HG02623 (cell line): Measurements from ENCODE around the gene GLMN.
"Not testable (repeated sequence)": the region's sequence is repeated elsewhere in the genome, so short reads cannot be mapped to it uniquely, and the experiment has no call there.

Experiments
- ATAC-seq: cut with Tn5 transposase; IDR thresholded peaks from one replicate; pipeline ENCODE4 v1.9.1; 2021; ENCODE audit warnings: moderate library complexity; ENCODE audit not compliant: unreplicated experiment

GLMN gene

DNA sequence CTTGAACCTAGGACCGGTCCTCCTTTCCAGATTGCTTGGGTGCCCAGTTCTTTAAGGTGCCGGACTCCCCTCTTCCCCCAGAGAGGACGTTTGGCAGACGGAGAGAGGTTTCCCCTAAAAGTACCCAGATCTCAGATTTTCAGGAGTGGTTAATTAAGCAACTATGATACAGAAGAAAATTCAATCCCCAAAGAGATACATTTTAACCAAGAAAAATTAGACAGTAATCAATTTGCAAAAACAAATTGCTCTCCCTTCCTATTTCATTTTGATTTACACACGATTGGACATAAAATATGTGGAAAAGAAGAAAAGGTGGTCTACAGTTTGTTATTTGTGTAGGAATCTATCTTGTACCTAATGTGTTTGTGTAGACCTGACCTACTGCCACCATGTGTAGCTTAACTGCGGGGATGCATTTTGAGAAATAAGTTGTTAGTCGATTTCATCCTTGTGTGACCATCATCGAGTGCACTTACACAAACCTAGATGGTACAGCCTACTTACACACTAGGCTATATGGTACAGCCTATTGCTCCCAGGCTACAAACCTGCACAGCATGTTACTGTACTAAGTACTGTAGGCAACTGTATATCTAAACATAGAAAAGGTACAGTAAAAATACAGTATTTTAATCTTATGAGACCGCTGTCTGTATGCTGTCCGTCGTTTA is 827 bp upstream of the GLMN start:
- ATAC-seq = no peak

DNA sequence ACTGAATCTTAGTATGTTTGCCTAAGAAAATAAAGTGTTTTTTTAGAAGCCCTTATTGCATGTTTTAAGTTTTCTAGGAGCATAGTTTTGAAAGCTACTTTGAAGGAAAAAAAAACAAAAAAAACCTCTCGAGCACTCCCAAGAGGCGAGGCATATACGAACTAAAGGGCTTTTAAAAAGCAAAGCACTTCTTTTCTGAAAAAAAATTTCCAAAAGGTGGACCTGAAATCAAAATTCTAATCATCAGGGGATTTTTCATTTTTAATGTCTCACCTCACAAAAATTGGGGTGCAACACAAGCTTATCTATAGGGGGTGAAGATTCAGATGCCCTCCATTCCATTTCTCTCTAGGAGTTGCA is 594 bp downstream of the GLMN start:
- ATAC-seq = no peak

DNA sequence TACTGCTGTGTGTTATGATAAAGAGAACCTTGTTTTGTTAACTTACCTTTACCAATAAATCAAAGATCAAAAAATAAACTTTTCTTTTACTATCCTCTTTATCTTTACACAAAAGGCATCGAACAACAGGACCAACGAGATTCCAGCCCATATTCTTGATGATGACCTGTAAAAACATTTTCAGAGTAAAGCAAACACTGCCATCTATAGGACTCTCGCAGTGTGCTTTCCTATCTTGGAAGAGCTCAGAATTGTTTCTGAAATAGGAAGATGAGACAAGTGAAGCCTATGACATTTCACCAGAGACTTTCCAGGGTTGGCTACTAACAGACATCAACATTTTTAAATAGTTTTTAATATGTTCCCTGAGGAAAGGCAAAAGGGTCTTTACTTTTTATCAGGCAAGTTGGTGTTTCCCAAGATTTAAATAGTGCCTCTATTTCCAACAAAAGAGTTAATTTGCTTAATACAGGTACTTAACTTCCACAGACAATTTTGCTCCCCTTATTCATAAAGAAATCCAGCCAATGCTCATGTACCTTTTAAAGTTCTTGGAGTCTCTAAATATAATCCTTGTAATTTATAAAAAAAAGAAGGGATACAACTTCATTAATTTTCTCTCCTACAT is 7.3 kb downstream of the GLMN start:
- no peak for ATAC-seq

DNA sequence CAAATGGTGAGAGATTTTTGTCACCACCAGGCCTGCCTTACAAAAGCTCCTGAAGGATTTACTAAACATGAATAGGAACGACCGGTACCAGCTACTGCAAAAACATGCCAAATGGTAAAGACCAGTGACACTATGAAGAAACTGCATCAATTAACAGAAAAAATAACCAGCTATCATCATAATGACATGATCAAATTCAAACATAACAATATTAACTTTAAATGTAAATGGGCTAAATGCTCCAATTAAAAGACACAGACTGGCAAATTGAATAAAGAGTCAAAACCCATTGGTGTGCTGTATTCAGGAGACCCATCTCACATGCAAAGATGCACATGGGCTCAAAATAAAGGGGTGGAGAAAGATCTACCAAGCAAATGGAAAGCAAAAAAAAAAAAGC is 17.4 kb downstream of the GLMN start:
- ATAC-seq = not testable (repeated sequence)

DNA sequence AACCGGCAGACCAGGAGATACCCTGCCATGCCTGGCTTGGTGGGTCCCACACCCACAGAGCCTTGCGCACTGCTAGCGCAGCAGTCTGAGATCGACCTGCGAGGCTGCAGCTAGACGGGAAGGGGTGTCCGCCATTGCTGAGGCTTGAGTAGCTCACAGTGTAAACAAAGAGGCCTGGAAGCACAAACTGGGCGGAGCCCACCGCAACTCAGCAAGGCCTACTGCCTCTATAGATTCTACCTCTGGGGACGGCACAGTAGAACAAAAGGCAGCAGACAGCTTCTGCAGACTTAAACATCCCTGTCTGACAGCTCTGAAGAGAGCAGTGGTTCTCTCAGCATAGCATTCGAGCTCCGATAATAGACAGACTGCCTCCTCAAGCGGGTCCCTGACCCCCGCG is 19.0 kb downstream of the GLMN start:
- not testable (repeated sequence) for ATAC-seq

DNA sequence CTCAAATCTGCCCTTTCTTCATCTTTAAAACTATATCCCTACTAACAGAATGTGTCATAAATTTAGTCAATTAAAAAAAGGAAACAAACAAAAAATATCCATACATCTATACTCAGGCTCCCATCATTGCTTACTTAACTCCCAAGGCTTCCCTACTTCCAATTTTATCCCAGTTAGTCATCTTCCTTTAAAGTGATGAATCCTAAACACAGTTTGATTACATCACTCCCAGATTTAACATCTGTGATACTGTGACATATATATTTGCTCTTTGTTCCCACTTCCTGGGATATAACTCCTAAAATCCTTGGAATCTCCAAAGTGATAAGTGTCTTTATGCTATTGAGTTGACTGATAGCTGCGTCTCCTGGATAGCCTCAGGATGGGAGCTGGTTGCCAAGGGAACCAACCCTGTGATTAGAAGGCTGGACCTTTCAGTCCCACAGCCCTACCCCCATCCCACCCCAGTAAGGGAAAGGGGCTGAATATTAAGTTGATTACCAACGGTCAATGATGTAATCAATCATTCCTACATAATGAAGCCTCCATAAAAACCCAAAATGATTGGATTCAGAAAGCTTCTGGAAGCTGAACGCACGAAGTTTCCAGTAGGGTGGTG is 21.6 kb downstream of the GLMN start:
- no peak for ATAC-seq

DNA sequence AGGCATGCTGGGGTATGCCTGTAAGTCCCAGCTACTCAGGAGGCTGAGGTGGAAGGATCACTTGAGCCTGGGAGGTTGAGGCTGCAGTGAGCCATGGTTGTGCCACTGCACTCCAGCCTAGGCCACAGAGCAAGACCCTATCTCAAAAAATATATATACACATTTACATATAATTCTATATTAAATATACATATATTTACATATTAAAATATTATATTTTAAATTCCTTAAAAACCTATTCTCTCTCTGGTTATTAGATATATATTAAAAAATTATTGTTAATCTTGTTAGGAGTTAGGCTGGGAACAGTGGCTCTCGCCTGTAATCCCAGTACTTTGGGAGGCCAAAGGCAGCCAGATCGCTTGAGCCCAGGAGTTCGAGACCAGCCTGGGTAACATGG is 22.7 kb downstream of the GLMN start:
- ATAC-seq = no peak

DNA sequence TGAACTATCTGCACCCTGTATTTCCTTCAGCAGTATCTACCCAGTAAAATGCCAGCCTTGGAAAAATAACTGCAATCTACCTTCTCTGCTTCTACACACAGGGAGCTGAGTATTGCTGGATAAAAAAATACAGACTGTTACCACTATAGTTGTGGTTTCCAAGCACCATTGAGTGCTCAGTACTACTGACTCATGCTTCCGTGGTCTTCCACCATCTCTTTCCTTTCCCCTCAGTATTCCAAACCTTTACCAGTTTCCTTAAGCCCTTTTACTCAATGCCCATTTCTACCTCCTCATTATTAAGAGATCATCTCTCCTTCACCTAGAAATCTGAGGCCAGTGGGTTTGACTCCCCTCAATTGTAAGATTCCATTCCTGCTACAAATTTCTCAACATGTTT is 23.8 kb downstream of the GLMN start:
- ATAC-seq = no peak

DNA sequence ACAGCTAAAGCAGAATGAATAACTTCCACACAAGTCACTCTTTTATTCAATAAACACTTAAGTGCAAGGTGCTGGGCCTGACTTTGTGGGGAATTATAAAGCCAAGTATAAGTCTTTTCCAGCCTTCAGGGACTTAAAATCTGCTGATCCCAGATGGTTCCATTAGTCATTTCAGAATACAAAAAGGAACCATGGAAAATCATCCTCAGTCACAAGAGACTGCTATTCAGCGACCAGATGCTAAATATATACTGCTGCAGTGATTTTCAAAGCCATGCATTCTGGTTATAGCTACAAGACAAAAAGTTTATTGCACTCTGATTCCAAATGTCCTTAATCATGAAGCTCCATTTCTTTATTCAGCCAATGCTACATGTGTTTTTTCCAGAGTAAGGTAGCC is 25.7 kb downstream of the GLMN start:
- ATAC-seq = no peak

DNA sequence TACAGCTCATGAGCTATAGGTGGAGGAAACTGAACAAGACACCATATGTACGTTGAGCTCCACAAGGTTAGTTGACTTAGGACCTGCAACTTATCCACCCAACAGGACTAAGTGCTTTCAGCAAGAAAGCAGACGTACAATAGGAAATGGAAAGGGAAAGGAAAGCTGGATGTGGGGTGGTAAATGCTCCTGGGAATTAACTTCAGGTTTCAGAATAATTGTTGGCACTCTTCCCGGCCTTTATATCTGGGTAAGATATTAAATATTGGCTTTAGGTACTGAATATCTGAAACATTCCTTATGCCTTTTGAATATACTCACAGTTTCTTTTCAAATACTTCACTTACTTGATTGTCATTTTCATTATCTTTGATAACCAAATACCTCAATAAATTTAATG is 36.3 kb downstream of the GLMN start:
- no peak for ATAC-seq

DNA sequence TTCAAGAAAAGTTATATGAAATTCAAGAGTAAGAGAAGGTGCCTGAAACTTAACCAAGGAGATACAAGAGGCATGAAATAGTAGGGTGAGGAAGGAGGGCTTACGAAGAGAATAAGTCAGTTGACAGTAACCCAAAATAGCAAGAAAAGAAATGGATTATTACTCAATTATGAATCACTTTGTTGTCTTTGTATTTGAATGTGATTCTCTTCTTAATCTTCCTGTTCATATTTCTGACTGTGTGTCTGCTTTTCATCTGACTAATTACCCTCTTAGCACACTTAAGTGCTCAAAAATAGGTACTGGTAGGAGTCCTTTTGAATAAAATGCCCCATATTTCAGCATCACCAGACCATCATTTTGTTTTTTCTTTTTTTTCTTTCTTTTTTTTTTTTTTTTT is 39.4 kb downstream of the GLMN start:
- no peak for ATAC-seq

DNA sequence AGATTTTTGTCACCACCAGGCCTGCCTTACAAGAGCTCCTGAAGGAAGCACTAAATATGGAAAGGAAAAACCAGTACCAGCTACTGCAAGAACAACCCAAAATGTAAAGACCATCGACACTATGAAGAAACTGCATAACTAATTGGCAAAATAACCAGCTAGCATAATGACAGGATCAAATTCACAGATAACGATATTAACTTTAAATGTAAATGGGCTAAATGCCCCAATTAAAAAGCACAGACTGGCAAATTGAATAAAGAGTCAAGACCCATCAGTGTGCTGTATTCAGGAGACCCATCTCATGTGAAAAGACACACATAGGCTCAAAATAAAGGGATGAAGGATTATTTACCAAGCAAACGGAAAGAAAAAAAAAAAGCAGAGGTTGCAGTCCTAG is 44.1 kb downstream of the GLMN start:
- not testable (repeated sequence) for ATAC-seq

DNA sequence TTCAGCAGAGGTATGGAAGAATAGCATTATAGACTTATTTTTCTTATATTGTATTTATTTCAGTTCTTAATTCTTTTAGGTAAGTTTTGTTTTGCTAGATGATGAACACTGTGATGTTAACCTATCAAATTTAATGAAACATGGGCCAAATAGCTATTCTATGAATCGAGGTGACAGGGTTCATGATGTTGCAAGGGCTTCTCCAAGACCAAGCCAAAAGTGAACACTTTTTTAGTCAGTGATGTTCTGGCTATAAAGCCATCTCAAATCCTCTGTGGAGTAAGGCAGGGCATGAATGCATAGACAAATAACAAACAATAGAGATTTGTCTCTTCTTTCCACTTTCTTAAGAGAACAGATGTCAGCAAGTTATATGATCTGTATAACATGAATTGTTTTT is 54.4 kb downstream of the GLMN start:
- no peak for ATAC-seq

DNA sequence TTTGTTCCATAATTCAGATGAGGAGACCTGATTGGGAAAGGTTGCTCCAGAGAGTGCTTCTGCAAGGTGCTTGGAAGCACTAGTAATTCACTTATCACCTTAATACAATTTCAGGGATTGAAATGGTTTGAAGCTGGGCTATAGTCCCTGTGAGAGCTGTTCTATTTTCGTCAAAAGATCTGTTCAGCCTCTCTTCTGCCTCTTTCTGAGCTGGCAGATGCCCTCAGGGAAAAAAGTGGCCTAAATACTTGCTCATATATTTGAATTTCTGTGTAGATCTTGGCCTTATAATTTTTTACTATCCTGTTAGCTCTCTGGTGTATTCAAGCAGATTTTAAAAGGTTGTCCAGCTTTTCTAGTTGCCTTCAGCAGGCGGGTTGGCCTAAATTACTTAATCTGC is 58.8 kb downstream of the GLMN start:
- ATAC-seq = no peak

DNA sequence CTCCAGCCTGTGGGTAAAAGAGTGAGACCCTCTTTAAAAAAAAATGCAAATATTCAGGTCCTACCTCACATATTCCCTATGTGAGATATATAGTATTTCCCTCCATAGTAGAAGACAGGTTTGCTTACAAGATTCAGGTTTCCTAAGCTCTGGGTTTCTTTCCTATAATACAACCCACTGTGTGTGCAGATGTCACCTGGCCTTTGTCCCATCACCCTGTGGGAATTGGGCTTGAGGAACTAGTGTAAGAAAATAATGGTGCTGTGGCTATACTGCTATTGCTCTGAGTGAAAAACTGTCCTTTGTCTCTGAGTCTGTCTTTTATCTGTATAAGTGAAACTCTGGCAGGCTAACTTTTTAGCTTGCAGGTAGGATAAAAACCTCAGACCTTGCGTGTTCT is 68.1 kb downstream of the GLMN start:
- ATAC-seq = no peak

DNA sequence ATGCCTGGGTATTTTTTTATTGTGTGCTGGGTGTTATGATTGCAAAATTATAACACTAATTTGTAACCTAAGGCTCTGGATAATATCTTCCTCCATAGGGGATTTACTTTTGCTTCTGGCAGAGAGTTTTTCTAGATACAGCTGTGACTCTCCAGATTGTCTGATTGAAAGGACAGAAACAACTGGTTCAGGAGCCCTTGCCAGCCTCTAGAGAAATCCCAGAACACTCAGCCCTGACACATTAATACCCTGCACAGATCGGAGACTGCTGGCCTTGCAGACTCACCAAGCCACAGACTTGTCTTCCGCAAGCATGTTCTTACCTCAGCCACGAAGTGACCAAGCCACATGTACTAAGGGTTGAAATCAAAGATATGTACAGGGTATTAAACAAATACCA is 70.4 kb downstream of the GLMN start:
- no peak for ATAC-seq

DNA sequence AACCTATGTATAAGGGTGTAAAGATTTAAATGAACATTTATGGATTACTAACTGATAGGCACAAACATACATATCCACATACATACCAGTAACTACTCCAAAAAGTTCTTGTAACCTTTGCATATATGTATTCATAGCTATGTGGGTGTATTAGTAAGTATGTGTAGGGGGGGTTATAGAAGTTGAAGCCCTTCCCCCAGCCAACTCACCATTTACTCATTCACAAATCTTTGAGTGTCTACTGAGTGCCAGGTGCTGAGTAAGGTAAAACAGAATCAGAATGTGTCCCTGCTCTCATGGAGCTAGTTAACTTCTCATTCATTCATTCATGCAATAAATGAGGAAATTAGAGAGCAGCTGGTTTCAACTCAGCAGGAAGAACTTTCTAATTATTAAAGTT is 79.8 kb downstream of the GLMN start:
- no peak for ATAC-seq

DNA sequence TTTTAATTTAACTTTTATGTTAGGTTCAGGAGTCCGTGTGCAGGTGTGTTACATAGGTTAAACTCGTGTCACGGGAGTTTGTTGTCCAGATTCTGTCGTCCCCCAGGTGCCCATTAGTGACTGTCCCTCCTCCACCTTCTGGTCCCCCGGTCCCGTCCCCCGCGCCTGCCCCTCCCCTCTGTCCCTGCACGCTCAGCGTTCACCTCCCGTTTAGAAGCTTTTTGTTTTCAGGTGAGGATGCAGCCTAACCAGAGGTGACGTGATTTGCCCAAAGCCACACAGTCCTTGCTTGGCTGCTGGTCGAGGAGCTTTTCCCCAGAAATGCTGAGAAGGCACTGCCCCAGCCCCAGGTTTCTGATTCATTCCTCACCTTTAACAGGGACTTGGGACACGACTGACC is 80.2 kb downstream of the GLMN start:
- no peak for ATAC-seq

DNA sequence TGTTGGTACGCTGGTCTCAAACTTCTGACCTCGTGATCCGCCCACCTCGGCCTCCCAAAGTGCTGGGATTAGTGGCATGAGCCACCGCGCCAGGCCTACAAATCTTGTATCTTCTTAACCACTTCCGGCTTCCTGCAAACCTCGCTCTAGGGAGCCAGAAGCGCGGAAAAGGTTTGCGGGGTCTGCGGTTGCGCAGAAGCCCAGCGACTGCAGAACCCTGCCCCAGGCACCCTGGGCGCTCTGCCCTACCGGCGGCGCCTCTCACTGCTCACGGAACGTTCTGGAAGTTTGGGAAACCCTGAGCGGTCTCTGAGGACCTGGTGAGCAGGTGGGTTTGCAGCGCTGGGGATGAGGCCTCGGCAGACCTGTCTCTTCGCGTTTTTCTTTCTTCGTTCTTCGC is 81.1 kb downstream of the GLMN start, which contains the start of gene C1orf146:
TSS of gene C1orf146 (plus strand) at position 195 of the 400 bp plus-strand sequence. CDS start 13,506 bp downstream, outside the sequence.
- no peak for ATAC-seq

DNA sequence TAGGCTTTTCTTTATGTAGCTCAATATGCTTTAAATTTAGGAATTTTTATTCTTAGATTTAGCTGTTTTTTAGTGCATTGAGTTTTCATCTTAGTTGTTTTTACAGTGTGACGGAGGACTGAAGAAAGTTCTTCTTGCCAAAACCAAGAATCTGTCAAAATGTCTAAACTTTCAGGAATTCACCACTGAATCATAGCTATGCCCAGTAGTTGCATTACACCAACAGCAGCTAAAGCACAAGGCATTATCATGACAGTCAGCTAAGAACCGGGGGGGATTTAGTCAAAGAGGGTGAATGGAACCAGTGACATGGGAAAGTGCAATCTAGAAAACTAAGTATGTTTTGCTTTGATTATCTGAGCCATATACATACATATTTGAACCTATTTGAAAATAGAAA is 87.6 kb downstream of the GLMN start:
- no peak for ATAC-seq

DNA sequence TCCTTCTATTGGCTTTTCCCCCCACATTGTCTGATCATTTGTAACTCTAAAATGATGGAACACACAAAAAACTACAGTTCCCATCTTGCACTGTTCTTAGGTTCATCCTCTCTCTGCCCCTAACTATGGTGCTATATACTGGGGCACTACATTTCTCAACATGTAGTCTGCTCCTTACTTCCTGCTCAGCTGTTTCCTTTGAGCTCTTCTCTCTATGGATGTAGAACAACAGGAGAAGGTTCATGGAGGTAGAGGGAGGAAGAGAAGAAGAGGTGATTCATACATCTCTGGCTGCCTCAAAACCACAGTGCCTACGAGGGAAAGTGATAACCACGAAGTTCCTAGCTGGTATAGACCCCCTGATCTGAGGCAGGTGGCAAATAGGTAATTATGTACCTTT is 88.1 kb downstream of the GLMN start:
- no peak for ATAC-seq

DNA sequence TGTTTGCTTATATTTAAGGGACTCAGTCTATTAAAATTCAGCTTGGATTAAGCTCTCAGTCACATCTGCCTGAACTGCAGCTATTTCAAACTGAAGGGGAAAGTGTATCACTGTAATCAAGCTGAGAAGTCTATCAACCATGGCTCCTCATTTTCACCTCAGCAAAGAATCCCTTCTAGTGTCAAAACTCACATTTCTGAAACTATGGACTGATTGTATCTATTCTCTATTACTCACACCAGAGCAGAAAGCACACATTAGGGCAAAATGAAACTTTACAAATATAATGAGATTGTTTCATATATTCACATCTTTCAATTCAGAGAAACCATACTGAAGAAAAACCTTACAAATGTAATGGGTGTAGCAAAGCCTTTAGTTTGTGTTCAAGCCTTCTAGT is 95.7 kb downstream of the GLMN start:
- ATAC-seq = no peak

DNA sequence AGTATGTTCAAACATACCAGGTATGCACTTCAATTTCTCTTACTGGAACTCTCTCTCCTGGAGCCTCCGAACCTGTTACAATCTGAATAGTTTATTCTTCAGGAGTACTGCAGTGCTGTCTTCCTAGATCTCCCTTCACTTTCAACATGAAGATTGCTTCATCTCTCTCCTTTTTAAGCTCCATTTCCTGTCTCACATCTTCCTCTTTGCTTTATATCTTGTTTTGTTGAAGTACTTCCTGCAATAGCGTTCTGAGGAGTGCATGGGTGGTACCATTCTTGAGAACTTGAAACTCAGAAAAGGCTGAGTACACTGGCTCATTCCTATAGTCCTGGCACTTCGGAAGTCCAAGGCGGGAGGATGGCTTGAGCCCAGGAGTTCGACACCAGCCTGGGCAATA is 96.8 kb downstream of the GLMN start:
- no peak for ATAC-seq
